Prostate gland (tissue), 2 donors: ENCODE measurements around the gene CAMKK1.

Experiments used
- CTCF ChIP-seq, 4 experiments: fragments of 200-600 bp in 2 of 4; fragments of 450-650 bp in 2 of 4; sonication (generic) in 2 of 4; IDR thresholded peaks; 1 replicate in 3 of 4; 2 replicates in 1 of 4; pipeline ENCODE4 v1.5.1; 2016 to 2019; ENCODE audit warnings: antibody characterized with exemption in 4 of 4, mild to moderate bottlenecking in 2 of 4, moderate library complexity in 2 of 4
- POLR2A ChIP-seq: fragments of 450-650 bp; IDR thresholded peaks from one replicate; pipeline ENCODE4 v1.6.1; 2016; ENCODE audit warnings: antibody characterized with exemption, mild to moderate bottlenecking

GRCh38 chr17:3925684-3926485, 33.0 kb upstream of the CAMKK1 start:
- TF ChIP-seq CTCF (IDR thresholded peaks at IDR 0.05) (no peak), POLR2A (no peak)
